Neural cell (in vitro differentiated cells): ENCODE measurements around the gene ZBTB46. TPM values are rescaled to one million over a fixed set of nuclear protein-coding genes. Genes with fewer than 3 reads are reported as not detected.

Experiments used
- H2AFZ ChIP-seq: fragments of 200-600, 300-800 bp; sonication (generic), shearing (Covaris generic); 2 replicates; pipeline ENCODE4 v1.6.0; 2014; ENCODE audit warnings: low read depth, mild to moderate bottlenecking, antibody characterized with exemption, low read length, moderate library complexity
- H3F3A ChIP-seq: fragments of 200-600 bp; shearing (Covaris generic); 2 replicates; pipeline ENCODE4 v1.6.1; 2016; ENCODE audit warnings: mild to moderate bottlenecking, moderate library complexity, mixed read lengths, antibody characterized with exemption, low read length; ENCODE audit not compliant: insufficient read depth, poor library complexity, severe bottlenecking
- H3K27ac ChIP-seq: fragments of 200-600, 300-800 bp; sonication (generic), shearing (Covaris generic); 2 replicates; pipeline ENCODE4 v1.5.1; 2014; ENCODE audit warnings: mild to moderate bottlenecking, low read length, moderate library complexity
- H3K27me3 ChIP-seq: fragments of 300-800, 200-600 bp; sonication (generic), shearing (Covaris generic); 2 replicates; pipeline ENCODE4 v1.6.0; 2014; ENCODE audit warnings: mild to moderate bottlenecking, low read depth, low read length, moderate library complexity; ENCODE audit not compliant: insufficient read depth
- H3K36me3 ChIP-seq: fragments of 300-800, 200-600 bp; sonication (generic), shearing (Covaris generic); 2 replicates; pipeline ENCODE4 v1.5.1; 2014; ENCODE audit warnings: mild to moderate bottlenecking, antibody characterized with exemption, low read length, moderate library complexity; ENCODE audit not compliant: insufficient read depth
- H3K4me2 ChIP-seq: fragments of 300-800, 200-600 bp; sonication (generic), shearing (Covaris generic); 2 replicates; pipeline ENCODE4 v1.6.0; 2014; ENCODE audit warnings: mild to moderate bottlenecking, low read length
- H3K4me3 ChIP-seq: fragments of 300-800, 200-600 bp; sonication (generic), shearing (Covaris generic); 2 replicates; pipeline ENCODE4 v1.5.1; 2014; ENCODE audit warnings: mild to moderate bottlenecking, low read length, moderate library complexity
- H3K79me2 ChIP-seq: fragments of 200-600 bp; shearing (Covaris generic); replicated peaks from 2 replicates; pipeline ENCODE4 v1.6.0; 2014; ENCODE audit warnings: mild to moderate bottlenecking, low read length, moderate library complexity; ENCODE audit not compliant: insufficient read depth
- H3K9ac ChIP-seq: fragments of 300-800, 200-600 bp; sonication (generic), shearing (Covaris generic); 2 replicates; pipeline ENCODE4 v1.6.1; 2016; ENCODE audit warnings: mild to moderate bottlenecking, low read length, mixed read lengths
- H3K9me2 ChIP-seq: fragments of 200-600 bp; shearing (Covaris generic); 2 replicates; pipeline ENCODE4 v1.6.1; 2016; ENCODE audit warnings: mild to moderate bottlenecking, low read length, mixed read lengths; ENCODE audit not compliant: insufficient read depth
- H3K9me3 ChIP-seq: fragments of 200-600, 300-800 bp; sonication (generic), shearing (Covaris generic); 2 replicates; pipeline ENCODE4 v1.6.1; 2016; ENCODE audit warnings: mild to moderate bottlenecking, mixed run types, low read length, moderate library complexity, mixed read lengths
- H4K20me1 ChIP-seq: fragments of 200-600 bp; shearing (Covaris generic); 2 replicates; pipeline ENCODE4 v1.6.1; 2016; ENCODE audit warnings: mild to moderate bottlenecking, mixed run types; ENCODE audit not compliant: insufficient read depth
- EP300 ChIP-seq: fragments of 450-650 bp; conservative IDR thresholded peaks from 2 replicates; pipeline ENCODE4 v1.6.1; 2014; ENCODE audit warnings: antibody characterized with exemption, mild to moderate bottlenecking, moderate library complexity; ENCODE audit not compliant: poor library complexity, severe bottlenecking
- EZH2 ChIP-seq: fragments of 200-600, 300-800 bp; shearing (Covaris generic), sonication (generic); IDR thresholded peaks from 2 replicates; pipeline ENCODE4 v1.6.1; 2014; ENCODE audit warnings: antibody characterized with exemption, low read length, borderline replicate concordance, mild to moderate bottlenecking; ENCODE audit not compliant: insufficient read depth, poor library complexity, severe bottlenecking
- MXI1 ChIP-seq: fragments of 450-650 bp; conservative IDR thresholded peaks from 2 replicates; pipeline ENCODE4 v1.6.1; 2014; ENCODE audit warnings: antibody characterized with exemption, mild to moderate bottlenecking; ENCODE audit not compliant: poor library complexity, severe bottlenecking
- POLR2AphosphoS5 ChIP-seq: IDR thresholded peaks from 2 replicates; pipeline ENCODE4 v1.6.1; 2012
- RAD21 ChIP-seq: fragments of 450-650 bp; conservative IDR thresholded peaks from 2 replicates; pipeline ENCODE4 v1.6.1; 2014; ENCODE audit warnings: antibody characterized with exemption, mild to moderate bottlenecking, moderate library complexity
- REST ChIP-seq: IDR thresholded peaks from 2 replicates; pipeline ENCODE4 v1.6.1; 2012; ENCODE audit warnings: borderline replicate concordance
- SMC3 ChIP-seq: fragments of 450-650 bp; conservative IDR thresholded peaks from 2 replicates; pipeline ENCODE4 v1.6.1; 2014; ENCODE audit warnings: antibody characterized with exemption, mild to moderate bottlenecking, moderate library complexity; ENCODE audit not compliant: poor library complexity
- TAF1 ChIP-seq: IDR thresholded peaks from 2 replicates; pipeline ENCODE4 v1.6.1; 2012; ENCODE audit warnings: low read depth
- polyA plus RNA-seq: library from polyadenylated mRNA; depleted of rRNA; stranded (reverse); fragments of >200 nt; gene quantifications from 2 replicates; pipeline ENCODE4 v1.2.3, GENCODE V29; 2014
- TF ChIP-seq, protein P1 (sequence below): fragments of 450-650 bp; IDR thresholded peaks from 2 replicates; pipeline ENCODE4 v1.5.1; 2014; ENCODE audit warnings: antibody characterized with exemption, mild to moderate bottlenecking, moderate library complexity; ENCODE audit not compliant: poor library complexity, severe bottlenecking

ZBTB46 gene
- polyA plus RNA-seq, 1 donor from 2014 or later, result 15.0 TPM

DNA sequence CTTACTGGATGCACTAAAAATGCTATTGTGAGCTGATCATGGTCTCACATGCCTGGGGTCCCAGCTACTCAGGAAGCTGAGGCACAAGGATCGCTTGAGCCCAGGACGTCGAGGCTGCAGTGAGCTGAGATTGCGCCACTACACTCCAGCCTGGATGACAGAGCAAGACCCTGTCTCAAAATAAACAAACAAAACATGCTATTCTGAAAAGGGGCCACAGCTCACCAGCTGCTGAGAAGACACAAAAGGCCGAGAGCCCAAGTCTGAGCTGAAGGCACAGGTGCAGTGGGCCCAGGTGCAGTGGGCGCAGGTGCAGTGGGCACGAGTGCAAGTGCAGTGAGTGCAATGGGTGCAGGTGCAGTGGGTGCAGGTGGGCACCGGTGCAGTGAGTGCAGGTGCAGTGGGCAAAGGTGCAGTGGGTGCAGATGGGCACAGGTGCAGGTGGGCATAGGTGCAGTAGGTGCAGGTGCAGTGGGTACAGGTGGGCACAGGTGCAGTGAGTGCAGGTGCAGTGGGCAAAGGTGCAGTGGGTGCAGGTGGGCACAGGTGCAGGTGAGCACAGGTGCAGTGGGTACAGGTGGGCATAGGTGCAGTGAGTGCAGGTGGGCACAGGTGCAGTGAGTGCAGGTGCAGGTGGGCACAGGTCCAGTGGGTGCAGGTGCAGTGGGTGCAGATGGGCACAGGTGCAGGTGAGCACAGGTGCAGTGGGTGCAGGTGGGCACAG, 16.0 kb downstream of the ZBTB46 start:
- TF ChIP-seq EP300, result no peak
- no peak for TF ChIP-seq POLR2AphosphoS5
- no peak for TF ChIP-seq REST
- no peak for TF ChIP-seq TAF1
- no peak for TF ChIP-seq RAD21
- TF ChIP-seq SMC3, result no peak
- TF ChIP-seq, protein P1, sequence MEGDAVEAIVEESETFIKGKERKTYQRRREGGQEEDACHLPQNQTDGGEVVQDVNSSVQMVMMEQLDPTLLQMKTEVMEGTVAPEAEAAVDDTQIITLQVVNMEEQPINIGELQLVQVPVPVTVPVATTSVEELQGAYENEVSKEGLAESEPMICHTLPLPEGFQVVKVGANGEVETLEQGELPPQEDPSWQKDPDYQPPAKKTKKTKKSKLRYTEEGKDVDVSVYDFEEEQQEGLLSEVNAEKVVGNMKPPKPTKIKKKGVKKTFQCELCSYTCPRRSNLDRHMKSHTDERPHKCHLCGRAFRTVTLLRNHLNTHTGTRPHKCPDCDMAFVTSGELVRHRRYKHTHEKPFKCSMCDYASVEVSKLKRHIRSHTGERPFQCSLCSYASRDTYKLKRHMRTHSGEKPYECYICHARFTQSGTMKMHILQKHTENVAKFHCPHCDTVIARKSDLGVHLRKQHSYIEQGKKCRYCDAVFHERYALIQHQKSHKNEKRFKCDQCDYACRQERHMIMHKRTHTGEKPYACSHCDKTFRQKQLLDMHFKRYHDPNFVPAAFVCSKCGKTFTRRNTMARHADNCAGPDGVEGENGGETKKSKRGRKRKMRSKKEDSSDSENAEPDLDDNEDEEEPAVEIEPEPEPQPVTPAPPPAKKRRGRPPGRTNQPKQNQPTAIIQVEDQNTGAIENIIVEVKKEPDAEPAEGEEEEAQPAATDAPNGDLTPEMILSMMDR, result no peak
- TF ChIP-seq MXI1, result no peak
- no peak for TF ChIP-seq EZH2

DNA sequence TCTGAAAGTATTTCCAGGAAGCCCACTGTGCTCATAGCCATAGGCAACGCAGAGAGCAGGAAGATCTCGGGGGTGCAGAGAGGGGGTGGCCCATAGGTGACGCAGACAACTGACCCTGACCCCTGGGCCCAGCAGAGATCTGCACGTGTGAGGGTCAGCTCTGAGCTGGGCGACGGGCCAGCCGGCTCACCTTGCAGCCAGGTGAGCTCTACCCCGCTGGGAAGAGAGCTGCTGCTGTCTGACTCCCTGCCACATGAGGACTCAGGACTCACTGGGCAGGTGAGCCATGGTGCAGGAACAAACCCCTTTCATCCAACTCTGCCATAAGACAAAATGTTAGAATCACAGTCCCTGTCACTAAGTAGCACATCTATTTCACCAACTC, 19.6 kb downstream of the ZBTB46 start:
- Histone ChIP-seq H3K79me2 (peaks cover 25% of the 10 kb centered on the region), H3K4me3 (no peak overlapping the region), H3K9me2 (no peaks in the 10 kb centered on the region), H3K27me3 (no peaks in the 10 kb centered on the region), H3K9ac (no peak overlapping the region), H3K27ac (no peak overlapping the region), H4K20me1 (no peaks in the 10 kb centered on the region), H2AFZ (no peak overlapping the region), H3K4me2 (no peak overlapping the region), H3K9me3 (no peaks in the 10 kb centered on the region), H3F3A (no peaks in the 10 kb centered on the region), H3K36me3 (no peaks in the 10 kb centered on the region)
- TF ChIP-seq SMC3, result no peak
- no peak for TF ChIP-seq TAF1
- TF ChIP-seq EP300, result no peak
- TF ChIP-seq, protein P1, result no peak
- no peak for TF ChIP-seq POLR2AphosphoS5
- no peak for TF ChIP-seq MXI1
- no peak for TF ChIP-seq REST
- no peak for TF ChIP-seq EZH2
- TF ChIP-seq RAD21, result no peak

More for the DNA sequence above, 16.0 kb downstream of the ZBTB46 start:
- H3K79me2 ChIP-seq, result peaks cover 27% of the 10 kb centered on the region
- no peaks in the 10 kb centered on the region for H4K20me1 ChIP-seq
- H3K9ac ChIP-seq, result no peak overlapping the region
- H3K9me2 ChIP-seq, result no peaks in the 10 kb centered on the region
- H3K27ac ChIP-seq, result no peak overlapping the region
- H3K4me3 ChIP-seq, result no peak overlapping the region
- no peaks in the 10 kb centered on the region for H3K9me3 ChIP-seq
- H3F3A ChIP-seq, result no peaks in the 10 kb centered on the region
- no peaks in the 10 kb centered on the region for H3K27me3 ChIP-seq
- H3K36me3 ChIP-seq, result no peaks in the 10 kb centered on the region
- no peak overlapping the region for H3K4me2 ChIP-seq
- no peak overlapping the region for H2AFZ ChIP-seq
